ENCODE results near the gene PRR30. TPM values are rescaled to one million over a fixed set of nuclear protein-coding genes. Genes with fewer than 3 reads are reported as not detected.

The PRR30 gene
- total RNA-seq, 4 donors from 2014 or later, result not detected

GRCh38 chr2:27094353-27094984, 44.7 kb downstream of the PRR30 start:
- Histone ChIP-seq H3K4me3 (no peak overlapping the region), H3K36me3 (peaks cover 0 to 13% (median 3%) of the 10 kb centered on the region in 4 donors), H3K27ac (replicated peaks in 1 of 4) (no peak overlapping the region), H3K27me3 (no peaks in the 10 kb centered on the region), H3K4me1 (peaks cover 11 to 13% (median 12%) of the 10 kb centered on the region in 4 donors), H3K9me3 (no peaks in the 10 kb centered on the region)
- WGBS, result 89% methylated on average over 24 of the region's 24 CpGs
- no peak for DNase-seq (ENCODE audit: extremely low spot score)
- TF ChIP-seq EP300 (IDR thresholded peaks at IDR 0.05) (no peak), POLR2A (IDR thresholded peaks at IDR 0.05; ENCODE audit: low read depth) (no peak), POLR2AphosphoS5 (IDR thresholded peaks at IDR 0.05) (no peak), CTCF (IDR thresholded peaks at IDR 0.05) (no peak)
- intact Hi-C loops (cut with DNase I), result no loop called here

GRCh38 chr2:27093430-27094352, 45.5 kb downstream of the PRR30 start:
- H3K9me3 ChIP-seq, result no peaks in the 10 kb centered on the region
- no peak for TF ChIP-seq POLR2AphosphoS5 (IDR thresholded peaks at IDR 0.05)
- TF ChIP-seq EP300 (IDR thresholded peaks at IDR 0.05), result no peak
- no peak for TF ChIP-seq CTCF (IDR thresholded peaks at IDR 0.05)
- no peak for TF ChIP-seq POLR2A (IDR thresholded peaks at IDR 0.05; ENCODE audit: low read depth)
- no peak overlapping the region for H3K4me3 ChIP-seq
- intact Hi-C loops (cut with DNase I), result no loop called here
- WGBS, result 93% methylated on average over 6 of the region's 6 CpGs
- no peak overlapping the region for H3K27ac ChIP-seq (replicated peaks in 1 of 4)
- H3K36me3 ChIP-seq, result peaks cover 0 to 9% (median 2%) of the 10 kb centered on the region in 4 donors
- H3K4me1 ChIP-seq, result peaks cover 11 to 13% (median 12%) of the 10 kb centered on the region in 4 donors
- no peak for DNase-seq (ENCODE audit: extremely low spot score)
- H3K27me3 ChIP-seq, result no peaks in the 10 kb centered on the region

- no peak overlapping the region for H3K4me3 ChIP-seq
- intact Hi-C loops (cut with DNase I), result no loop called here
- H3K36me3 ChIP-seq, result peaks cover 0 to 9% (median 2%) of the 10 kb centered on the region in 4 donors
- H3K27ac ChIP-seq (replicated peaks in 1 of 4), result no peak overlapping the region
- no peaks in the 10 kb centered on the region for H3K9me3 ChIP-seq
- TF ChIP-seq EP300 (IDR thresholded peaks at IDR 0.05) (no peak), POLR2A (IDR thresholded peaks at IDR 0.05; ENCODE audit: low read depth) (no peak), CTCF (IDR thresholded peaks at IDR 0.05) (no peak), POLR2AphosphoS5 (IDR thresholded peaks at IDR 0.05) (no peak)
- DNase-seq (ENCODE audit: extremely low spot score), result no peak
- 85% methylated on average over 6 of the region's 10 CpGs for WGBS
- no peaks in the 10 kb centered on the region for H3K27me3 ChIP-seq
- H3K4me1 ChIP-seq, result peaks cover 11 to 22% (median 12%) of the 10 kb centered on the region in 4 donors
Observed at GRCh38 chr2:27092696-27093429, 46.3 kb downstream of the PRR30 start.

GRCh38 chr2:27091746-27092695, 47.2 kb downstream of the PRR30 start:
- no peaks in the 10 kb centered on the region for H3K9me3 ChIP-seq
- TF ChIP-seq CTCF (IDR thresholded peaks at IDR 0.05), result no peak
- TF ChIP-seq POLR2A (IDR thresholded peaks at IDR 0.05; ENCODE audit: low read depth), result no peak
- no peak for TF ChIP-seq EP300 (IDR thresholded peaks at IDR 0.05)
- H3K4me1 ChIP-seq, result peaks cover 15 to 30% (median 19%) of the 10 kb centered on the region in 4 donors
- peaks cover 0 to 9% (median 2%) of the 10 kb centered on the region in 4 donors for H3K36me3 ChIP-seq
- no peak overlapping the region for H3K4me3 ChIP-seq
- no peaks in the 10 kb centered on the region for H3K27me3 ChIP-seq
- no peak for DNase-seq (ENCODE audit: extremely low spot score)
- WGBS, result 73% methylated on average over 17 of the region's 25 CpGs
- intact Hi-C loops (cut with DNase I), result no loop called here
- H3K27ac ChIP-seq (replicated peaks in 1 of 4), result no peak overlapping the region

Measured in esophagus muscularis mucosa (tissue), 4 donors.